C4-2B (cell line): ENCODE measurements around the gene C5orf24.

ENCODE experiments used
- CTCF ChIP-seq: fragments of 450-650 bp; conservative IDR thresholded peaks from 2 replicates; pipeline ENCODE4 v1.5.1; 2017; ENCODE audit warnings: mild to moderate bottlenecking
- ZFX ChIP-seq: fragments of 450-650 bp; IDR thresholded peaks from 2 replicates; pipeline ENCODE4 v1.6.1; 2017

GRCh38 chr5:134837530-134838181, 8.1 kb upstream of the C5orf24 start:
- TF ChIP-seq CTCF (no peak), ZFX (no peak)
